Naive B cell (primary cell): ENCODE data around the gene PJA2. TPM values are rescaled to one million over a fixed set of nuclear protein-coding genes. Genes with fewer than 3 reads are reported as not detected.
A peak's percentile ranks its signal among the peaks of the same experiment; 100 is the strongest.
"Not testable (repeated sequence)": the region's sequence is repeated elsewhere in the genome, so short reads cannot be mapped to it uniquely, and the experiment has no call there.

Source experiments
- ATAC-seq, 2 donors: fragments of 150-1000 bp; cut with Tn5 transposase; 2 replicates each; pipeline ENCODE4 v1.10.0; 2021; ENCODE audit warnings: low read depth in 2 of 2, mild to moderate bottlenecking in 2 of 2, moderate library complexity in 2 of 2
- DNase-seq: peaks from one replicate; pipeline ENCODE4 v3.0.0; 2022
- H3K27ac Mint-ChIP-seq, 6 donors: one replicate each; pipeline ENCODE4 v1.8.0; 2020 to 2022; ENCODE audit warnings: mild to moderate bottlenecking in 6 of 6, mixed read lengths in 6 of 6, moderate library complexity in 5 of 6, inconsistent platforms in 2 of 6
- H3K27me3 Mint-ChIP-seq, 3 donors: one replicate each; pipeline ENCODE4 v1.8.0; 2021 to 2022; ENCODE audit warnings: mixed read lengths in 3 of 3, mild to moderate bottlenecking in 1 of 3
- H3K36me3 Mint-ChIP-seq, 2 donors: one replicate each; pipeline ENCODE4 v1.8.0; 2020 to 2022; ENCODE audit warnings: mixed read lengths in 2 of 2, inconsistent platforms in 1 of 2, mild to moderate bottlenecking in 1 of 2
- H3K4me1 Mint-ChIP-seq, 3 donors: one replicate each; pipeline ENCODE4 v1.8.0; 2020 to 2022; ENCODE audit warnings: mixed read lengths in 3 of 3, inconsistent platforms in 1 of 3, mild to moderate bottlenecking in 1 of 3, moderate library complexity in 1 of 3
- H3K4me3 Mint-ChIP-seq, 8 donors: one replicate each; pipeline ENCODE4 v1.8.0; 2020 to 2022; ENCODE audit warnings: mild to moderate bottlenecking in 8 of 8, mixed read lengths in 8 of 8, moderate library complexity in 8 of 8, inconsistent platforms in 2 of 8
- H3K9me3 Mint-ChIP-seq, 7 donors: one replicate each; pipeline ENCODE4 v1.8.0; 2020 to 2022; ENCODE audit warnings: mixed read lengths in 7 of 7, mild to moderate bottlenecking in 5 of 7, inconsistent platforms in 2 of 7, moderate library complexity in 1 of 7
- polyA plus RNA-seq, 6 donors: library from polyadenylated mRNA; unstranded; fragments of 300-500 nt; fragmentation: Illumina TruSeq; gene quantifications; one replicate each; pipeline ENCODE4 v1.2.3, GENCODE V29; 2021; ENCODE audit warnings: low read depth in 6 of 6

PJA2 gene
- polyA plus RNA-seq, 6 donors from 2014 or later = 63.9 to 80.1 (median 66.2) TPM

GRCh38 chr5:109307951-109308350 is 101.8 kb downstream of the PJA2 start:
- Mint-ChIP-seq H3K9me3 (peaks cover 0 to 2% (median 0%) of the 10 kb centered on the region in 7 donors), H3K4me1 (no peaks in the 10 kb centered on the region), H3K36me3 (no peaks in the 10 kb centered on the region), H3K27ac (peak overlapping the region in 1 of 6 donors; percentile 30), H3K4me3 (no peak overlapping the region), H3K27me3 (no peaks in the 10 kb centered on the region)
- ATAC-seq (no peak), DNase-seq (no peak)

DNA sequence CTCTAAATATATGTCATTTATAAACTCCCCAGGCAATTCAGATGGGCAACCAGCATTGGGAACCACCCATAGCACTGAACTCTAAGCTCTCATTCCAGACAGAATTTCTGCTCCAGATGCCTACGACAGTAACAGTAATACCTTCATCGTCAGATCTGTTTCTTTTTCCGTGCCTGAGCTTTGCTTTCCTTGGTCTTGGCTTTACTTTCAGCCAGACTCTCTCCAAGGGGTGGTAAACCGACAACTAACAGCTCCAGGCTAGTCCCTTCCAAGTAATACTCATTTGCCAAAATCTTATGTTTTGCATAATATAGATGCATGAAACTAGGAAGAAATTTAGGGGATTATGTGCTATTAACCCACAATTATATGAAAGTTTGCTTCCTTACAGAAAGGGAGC is 102.3 kb downstream of the PJA2 start:
- no peak overlapping the region for H3K27ac Mint-ChIP-seq
- no peaks in the 10 kb centered on the region for H3K4me1 Mint-ChIP-seq
- peaks cover 0 to 2% (median 0%) of the 10 kb centered on the region in 7 donors for H3K9me3 Mint-ChIP-seq
- DNase-seq (no peak), ATAC-seq (no peak)
- H3K4me3 Mint-ChIP-seq = no peak overlapping the region
- no peaks in the 10 kb centered on the region for H3K36me3 Mint-ChIP-seq
- no peaks in the 10 kb centered on the region for H3K27me3 Mint-ChIP-seq

DNA sequence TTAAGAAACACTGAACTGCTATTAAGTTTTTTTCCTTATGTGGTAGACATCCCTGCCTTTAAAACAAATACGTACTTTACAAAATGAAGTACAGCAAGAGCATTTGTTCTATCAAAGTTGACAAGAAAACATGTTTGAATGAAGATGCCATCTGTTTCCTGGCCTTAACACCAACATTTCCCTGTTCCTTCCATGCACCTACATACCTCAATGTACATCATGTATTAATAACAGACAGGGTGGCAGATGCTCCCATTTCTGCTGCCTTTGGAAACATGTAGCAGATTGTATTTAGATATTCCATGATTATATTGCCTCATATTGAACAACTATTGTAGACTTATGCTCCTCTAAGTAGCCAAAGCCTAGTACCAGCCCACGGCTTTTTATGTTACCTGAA is 104.4 kb downstream of the PJA2 start:
- no peak overlapping the region for H3K4me3 Mint-ChIP-seq
- no peaks in the 10 kb centered on the region for H3K36me3 Mint-ChIP-seq
- no peak for ATAC-seq
- H3K27ac Mint-ChIP-seq = no peak overlapping the region
- no peaks in the 10 kb centered on the region for H3K9me3 Mint-ChIP-seq
- H3K27me3 Mint-ChIP-seq = no peaks in the 10 kb centered on the region
- H3K4me1 Mint-ChIP-seq = no peaks in the 10 kb centered on the region
- no peak for DNase-seq

GRCh38 chr5:109304309-109304708 is 105.5 kb downstream of the PJA2 start:
- no peaks in the 10 kb centered on the region for H3K27me3 Mint-ChIP-seq
- no peak for DNase-seq
- no peak for ATAC-seq
- no peak overlapping the region for H3K4me3 Mint-ChIP-seq
- H3K36me3 Mint-ChIP-seq = no peaks in the 10 kb centered on the region
- H3K27ac Mint-ChIP-seq = no peak overlapping the region
- no peaks in the 10 kb centered on the region for H3K9me3 Mint-ChIP-seq
- no peaks in the 10 kb centered on the region for H3K4me1 Mint-ChIP-seq

GRCh38 chr5:109300367-109300766 is 109.4 kb downstream of the PJA2 start:
- H3K4me3 Mint-ChIP-seq = no peak overlapping the region
- peaks cover 0 to under 1% (median 0%) of the 10 kb centered on the region in 7 donors for H3K9me3 Mint-ChIP-seq
- H3K27ac Mint-ChIP-seq = no peak overlapping the region
- no peak for DNase-seq
- no peaks in the 10 kb centered on the region for H3K4me1 Mint-ChIP-seq
- H3K36me3 Mint-ChIP-seq = no peaks in the 10 kb centered on the region
- H3K27me3 Mint-ChIP-seq = no peaks in the 10 kb centered on the region
- ATAC-seq = no peak

- peaks cover 0 to under 1% (median 0%) of the 10 kb centered on the region in 3 donors for H3K27me3 Mint-ChIP-seq
- H3K4me3 Mint-ChIP-seq = no peak overlapping the region
- H3K36me3 Mint-ChIP-seq = peaks cover 0 to 5% of the 10 kb centered on the region in 2 donors
- H3K4me1 Mint-ChIP-seq = no peaks in the 10 kb centered on the region
- H3K27ac Mint-ChIP-seq = no peak overlapping the region
- H3K9me3 Mint-ChIP-seq = peaks cover 0 to 8% (median 2%) of the 10 kb centered on the region in 7 donors
- ATAC-seq (no peak), DNase-seq (no peak)
These were observed 110.2 kb downstream of the PJA2 start for GRCh38 chr5:109299557-109299956.

GRCh38 chr5:109298794-109299193 is 111.0 kb downstream of the PJA2 start:
- peaks cover 0 to 8% (median 0%) of the 10 kb centered on the region in 3 donors for H3K27me3 Mint-ChIP-seq
- H3K36me3 Mint-ChIP-seq = peaks cover 2 to 12% of the 10 kb centered on the region in 2 donors
- no peak for ATAC-seq

DNA sequence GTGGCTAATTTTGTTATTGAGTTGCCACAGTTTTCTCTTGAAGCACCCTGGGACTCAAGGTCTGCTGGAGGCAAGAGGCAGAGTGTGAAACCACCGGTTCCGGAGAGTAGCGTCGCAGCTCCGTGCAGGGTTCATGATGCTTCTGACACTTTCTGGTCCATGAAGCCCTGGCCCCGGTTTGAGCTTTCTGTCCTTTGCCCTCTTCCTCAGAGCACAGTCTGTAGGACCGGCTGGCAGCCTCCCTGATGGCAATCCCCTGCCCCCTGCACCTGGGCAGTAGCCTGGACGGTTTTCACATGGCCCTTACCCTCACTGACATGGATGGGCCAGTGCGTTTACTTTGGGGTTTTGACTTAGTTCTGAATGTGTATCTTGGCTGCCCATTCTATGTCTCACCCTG is 111.9 kb downstream of the PJA2 start:
- Mint-ChIP-seq H3K27ac (no peak overlapping the region), H3K27me3 (peaks cover 0 to 13% (median 0%) of the 10 kb centered on the region in 3 donors), H3K36me3 (peaks cover 7 to 15% of the 10 kb centered on the region in 2 donors), H3K4me1 (no peaks in the 10 kb centered on the region), H3K4me3 (no peak overlapping the region), H3K9me3 (peaks cover 0 to 12% (median 5%) of the 10 kb centered on the region in 7 donors)
- ATAC-seq = no peak
- no peak for DNase-seq

More at GRCh38 chr5:109298794-109299193, 111.0 kb downstream of the PJA2 start:
- Mint-ChIP-seq H3K4me3 (no peak overlapping the region), H3K27ac (no peak overlapping the region), H3K9me3 (peaks cover 0 to 10% (median 5%) of the 10 kb centered on the region in 7 donors), H3K4me1 (no peaks in the 10 kb centered on the region)
- no peak for DNase-seq

DNA sequence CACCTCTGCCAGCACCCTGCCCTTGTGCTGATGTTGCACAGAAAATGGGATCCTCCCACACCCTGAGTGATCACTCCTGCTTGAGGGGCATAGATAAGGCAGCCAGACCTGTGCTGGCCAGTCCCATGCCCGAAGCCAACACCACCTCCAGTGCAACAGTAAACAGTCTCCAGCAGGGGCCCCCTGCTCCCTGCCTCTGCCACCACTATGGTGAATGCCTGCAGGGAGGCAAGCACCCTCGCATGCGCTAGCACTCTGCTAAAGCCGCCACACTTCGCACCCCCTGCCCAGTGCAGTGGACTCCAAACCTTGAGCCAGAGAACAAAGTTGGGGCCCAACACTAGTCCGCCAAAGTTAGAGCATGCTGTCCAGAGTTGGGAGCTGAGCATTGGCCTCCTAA is 118.7 kb downstream of the PJA2 start:
- no peaks in the 10 kb centered on the region for H3K4me1 Mint-ChIP-seq
- H3K36me3 Mint-ChIP-seq = peaks cover 23 to 25% of the 10 kb centered on the region in 2 donors
- ATAC-seq (no peak), DNase-seq (no peak)
- peaks cover 0 to 13% (median 0%) of the 10 kb centered on the region in 3 donors for H3K27me3 Mint-ChIP-seq
- no peak overlapping the region for H3K4me3 Mint-ChIP-seq
- peaks cover 4 to 39% (median 22%) of the 10 kb centered on the region in 7 donors for H3K9me3 Mint-ChIP-seq
- no peak overlapping the region for H3K27ac Mint-ChIP-seq

DNA sequence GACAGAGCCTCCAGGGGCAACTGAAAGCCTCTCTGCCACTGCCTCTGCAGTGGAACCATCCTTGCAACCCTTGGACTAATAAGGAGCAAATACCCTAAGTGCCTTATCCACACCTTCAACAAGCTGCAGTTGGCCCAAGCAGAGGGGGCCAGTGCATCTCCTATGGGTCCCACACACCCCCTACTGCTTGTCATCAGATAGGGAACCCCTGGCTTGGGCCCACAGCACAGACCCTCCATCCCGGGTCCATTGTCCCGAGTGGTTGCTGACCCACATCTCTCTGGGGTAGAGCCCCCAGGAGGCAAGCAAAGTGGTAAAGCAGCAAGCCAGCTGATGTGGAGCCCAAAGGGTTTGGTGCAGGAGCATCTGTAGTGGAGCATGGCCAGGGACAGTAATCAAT is 119.5 kb downstream of the PJA2 start:
- DNase-seq = no peak
- Mint-ChIP-seq H3K27me3 (peaks cover 0 to 13% (median 0%) of the 10 kb centered on the region in 3 donors), H3K4me3 (no peak overlapping the region), H3K4me1 (no peaks in the 10 kb centered on the region), H3K36me3 (peaks cover 31 to 33% of the 10 kb centered on the region in 2 donors), H3K9me3 (peaks cover 9 to 47% (median 30%) of the 10 kb centered on the region in 7 donors), H3K27ac (no peak overlapping the region)
- no peak for ATAC-seq

- Mint-ChIP-seq H3K36me3 (peaks cover 34 to 36% of the 10 kb centered on the region in 2 donors), H3K9me3 (peaks cover 9 to 59% (median 32%) of the 10 kb centered on the region in 7 donors)
- not testable (repeated sequence) for H3K27ac Mint-ChIP-seq, ATAC-seq, H3K27me3 Mint-ChIP-seq, H3K4me3 Mint-ChIP-seq, DNase-seq, H3K4me1 Mint-ChIP-seq
These were observed 123.1 kb downstream of the PJA2 start for GRCh38 chr5:109286628-109287027.
